Measurements from ENCODE around the gene SLC12A4.

DNA sequence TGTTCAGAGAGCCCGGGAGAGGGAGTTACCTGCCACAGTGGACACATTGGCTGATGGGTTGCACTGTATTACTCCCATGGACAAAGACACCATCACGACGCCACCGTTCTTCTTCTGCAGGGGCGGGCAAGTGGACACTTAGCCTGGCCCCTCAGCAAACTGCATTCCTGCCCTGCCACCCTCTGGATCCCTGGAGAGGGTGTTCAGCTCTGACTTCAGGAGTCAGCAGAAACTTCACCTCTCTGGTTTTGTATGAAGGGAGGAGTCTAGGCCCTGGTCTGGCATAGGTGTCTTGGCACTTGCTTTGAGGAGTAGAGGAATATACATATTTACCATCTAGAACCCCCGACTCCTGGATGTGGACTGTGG is 21.6 kb upstream of the SLC12A4 start:
- TF ChIP-seq JUNB (IDR thresholded peaks at IDR 0.05; ENCODE audit: unreplicated experiment) (no peak), ZNF331 (CRISPR knock-in tag; IDR thresholded peaks at IDR 0.05; ENCODE audit: low read depth) (no peak), ETS1 (IDR thresholded peaks at IDR 0.05) (no peak), EZH2phosphoT487 (IDR thresholded peaks at IDR 0.05; ENCODE audit: unreplicated experiment) (no peak)
- TF ChIP-seq, protein P1, sequence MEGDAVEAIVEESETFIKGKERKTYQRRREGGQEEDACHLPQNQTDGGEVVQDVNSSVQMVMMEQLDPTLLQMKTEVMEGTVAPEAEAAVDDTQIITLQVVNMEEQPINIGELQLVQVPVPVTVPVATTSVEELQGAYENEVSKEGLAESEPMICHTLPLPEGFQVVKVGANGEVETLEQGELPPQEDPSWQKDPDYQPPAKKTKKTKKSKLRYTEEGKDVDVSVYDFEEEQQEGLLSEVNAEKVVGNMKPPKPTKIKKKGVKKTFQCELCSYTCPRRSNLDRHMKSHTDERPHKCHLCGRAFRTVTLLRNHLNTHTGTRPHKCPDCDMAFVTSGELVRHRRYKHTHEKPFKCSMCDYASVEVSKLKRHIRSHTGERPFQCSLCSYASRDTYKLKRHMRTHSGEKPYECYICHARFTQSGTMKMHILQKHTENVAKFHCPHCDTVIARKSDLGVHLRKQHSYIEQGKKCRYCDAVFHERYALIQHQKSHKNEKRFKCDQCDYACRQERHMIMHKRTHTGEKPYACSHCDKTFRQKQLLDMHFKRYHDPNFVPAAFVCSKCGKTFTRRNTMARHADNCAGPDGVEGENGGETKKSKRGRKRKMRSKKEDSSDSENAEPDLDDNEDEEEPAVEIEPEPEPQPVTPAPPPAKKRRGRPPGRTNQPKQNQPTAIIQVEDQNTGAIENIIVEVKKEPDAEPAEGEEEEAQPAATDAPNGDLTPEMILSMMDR (conservative IDR thresholded peaks at IDR 0.05; ENCODE audit: low read depth in 2 of 2), result no peak
